Measurements from ENCODE around the gene FRMD8.

The FRMD8 gene

GRCh38 chr11:65425971-65426838 is 39.8 kb downstream of the FRMD8 start:
- no peak for DNase-seq

DNA sequence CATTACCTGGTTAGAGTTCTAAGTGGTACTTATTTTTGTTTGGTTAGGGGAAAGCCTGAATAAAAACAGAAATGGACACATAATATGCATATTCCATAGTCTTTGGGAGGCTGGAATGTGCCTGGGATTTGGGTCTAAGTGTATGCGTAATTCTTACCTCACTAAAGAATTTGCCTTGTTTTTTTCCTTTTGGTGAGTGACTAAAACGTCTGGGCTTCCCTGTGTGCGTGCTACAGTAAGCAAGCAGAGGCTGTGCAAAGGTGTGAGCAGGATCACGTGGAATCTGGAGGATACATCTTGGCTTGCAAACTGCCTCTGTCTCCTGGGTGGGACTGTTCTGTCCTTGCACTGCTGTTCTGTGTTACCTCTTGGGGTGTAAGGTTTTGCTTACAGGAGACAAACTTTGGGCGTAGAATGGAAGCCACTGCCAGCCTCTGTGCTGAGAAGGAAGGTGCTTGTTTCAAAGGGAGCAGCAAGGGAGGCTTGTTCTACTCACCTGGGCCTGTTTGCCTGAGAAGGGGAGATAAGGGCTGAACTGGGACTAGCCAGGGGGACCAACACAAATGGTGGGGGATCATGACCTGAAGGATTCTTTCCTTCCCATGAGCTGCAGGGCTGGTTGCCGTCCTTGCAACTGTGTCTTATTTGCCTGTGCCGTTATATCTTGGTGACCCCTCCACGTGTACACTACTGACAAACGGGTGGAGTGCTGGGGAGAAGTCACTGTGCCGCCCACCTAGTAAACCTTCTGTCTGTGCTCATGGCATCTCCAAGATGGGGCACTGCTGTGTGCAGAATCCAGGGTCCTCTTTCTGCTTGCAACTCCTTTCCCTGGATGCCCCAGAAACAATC is 40.6 kb downstream of the FRMD8 start:
- no peak for DNase-seq

DNA sequence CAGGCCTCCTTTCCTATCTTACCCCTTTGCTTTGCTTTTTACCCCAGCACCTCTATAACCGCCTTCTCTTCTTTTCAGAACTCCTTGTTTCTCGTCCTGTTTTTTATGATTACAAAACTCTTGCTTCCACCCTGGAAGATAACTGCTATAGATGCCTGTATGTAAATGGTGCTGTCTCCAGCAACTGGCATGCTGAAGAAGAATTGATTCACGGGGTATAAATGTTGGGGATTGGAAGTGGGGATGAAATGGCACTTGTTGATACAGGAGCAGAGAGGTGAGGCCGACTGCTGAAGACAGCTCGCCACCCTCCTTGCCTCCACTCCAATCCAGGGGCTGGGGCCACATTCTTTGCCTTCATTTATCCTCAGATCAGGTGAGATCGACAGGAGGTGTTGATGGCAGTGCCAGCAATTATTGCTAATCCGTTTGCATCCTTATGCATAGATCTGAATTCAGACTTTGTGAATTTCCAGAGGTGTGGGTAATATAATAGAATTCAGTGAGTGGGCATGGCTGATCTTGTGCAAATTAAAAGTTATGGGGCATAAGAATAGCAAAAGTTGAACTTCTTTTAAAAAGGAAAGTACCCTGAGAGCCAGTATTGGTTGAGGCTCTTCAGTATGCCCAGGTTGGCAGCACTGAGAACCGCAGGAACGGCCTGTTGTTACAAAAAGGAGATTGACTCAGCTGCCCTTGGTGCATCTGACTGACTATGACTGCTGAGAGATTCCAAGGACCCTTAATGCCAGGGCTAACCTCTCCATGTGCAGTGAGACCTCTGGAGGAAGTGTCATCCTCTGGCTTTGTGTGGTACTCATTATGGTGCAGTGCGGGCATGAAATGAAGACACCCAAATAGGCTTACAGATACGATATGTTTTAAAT is 41.5 kb downstream of the FRMD8 start:
- DNase-seq, result no peak

GRCh38 chr11:65428578-65429067 is 42.2 kb downstream of the FRMD8 start:
- no peak for DNase-seq

DNA sequence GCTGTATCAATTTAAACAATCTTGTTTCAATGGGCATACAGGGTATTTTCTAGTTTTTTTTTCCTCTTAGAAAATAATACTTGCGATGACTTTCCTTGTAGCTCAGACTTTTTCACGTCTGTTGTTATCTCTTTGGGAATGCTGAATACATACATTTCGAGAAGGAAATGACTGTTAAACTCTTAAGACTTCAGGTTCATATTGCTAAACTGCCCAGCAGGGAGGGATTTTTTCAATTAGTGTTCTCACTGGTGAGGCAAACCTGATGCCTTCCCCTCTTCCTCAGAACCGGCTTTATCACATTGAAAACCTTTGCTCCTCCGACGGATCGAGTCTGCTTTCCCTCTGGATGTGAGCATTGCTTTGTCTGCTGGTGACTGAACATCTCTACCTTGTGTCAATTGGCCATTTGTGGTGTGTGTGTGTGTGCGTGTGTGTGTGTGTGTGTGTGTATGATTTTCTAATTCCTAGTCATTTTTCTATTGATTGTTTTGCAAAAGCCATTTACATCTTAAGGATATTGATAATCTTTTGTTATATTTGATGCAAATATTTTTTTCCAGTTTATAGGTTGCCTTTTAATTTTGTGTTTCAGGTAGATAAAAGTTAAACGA is 42.7 kb downstream of the FRMD8 start:
- DNase-seq, result no peak

DNA sequence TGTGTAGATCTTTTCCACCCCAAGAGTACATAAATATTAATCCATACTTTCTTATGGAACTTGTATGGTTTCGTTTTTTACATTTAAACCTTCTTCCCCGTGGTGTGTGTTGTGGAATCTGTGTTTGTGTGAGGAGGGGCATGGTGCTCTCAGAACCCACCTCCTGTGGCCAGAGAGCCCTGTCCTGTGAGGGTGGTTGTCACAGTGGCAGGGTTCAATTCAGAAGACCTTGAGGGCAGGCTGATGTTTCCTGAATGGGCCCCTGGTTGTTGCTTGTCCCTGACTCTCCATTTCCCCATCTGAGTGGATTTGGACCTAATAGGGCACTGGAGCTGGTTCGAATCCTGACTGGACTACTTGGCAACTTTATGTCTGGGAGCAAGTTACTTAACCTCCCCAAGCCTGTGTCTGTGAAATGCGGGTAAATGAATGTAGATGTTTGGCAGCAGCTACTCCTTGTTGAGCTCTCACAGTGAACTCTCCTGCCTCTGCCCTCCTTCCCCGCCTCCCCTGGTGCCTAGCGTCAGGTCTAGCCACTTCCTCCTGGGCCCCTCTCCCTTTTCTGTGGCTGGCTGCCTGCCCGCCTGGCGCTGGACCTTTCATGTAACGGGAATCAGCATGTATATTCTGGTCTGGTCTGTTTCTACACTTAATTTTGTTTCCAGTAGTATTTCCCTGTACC is 43.4 kb downstream of the FRMD8 start:
- DNase-seq, result no peak

DNA sequence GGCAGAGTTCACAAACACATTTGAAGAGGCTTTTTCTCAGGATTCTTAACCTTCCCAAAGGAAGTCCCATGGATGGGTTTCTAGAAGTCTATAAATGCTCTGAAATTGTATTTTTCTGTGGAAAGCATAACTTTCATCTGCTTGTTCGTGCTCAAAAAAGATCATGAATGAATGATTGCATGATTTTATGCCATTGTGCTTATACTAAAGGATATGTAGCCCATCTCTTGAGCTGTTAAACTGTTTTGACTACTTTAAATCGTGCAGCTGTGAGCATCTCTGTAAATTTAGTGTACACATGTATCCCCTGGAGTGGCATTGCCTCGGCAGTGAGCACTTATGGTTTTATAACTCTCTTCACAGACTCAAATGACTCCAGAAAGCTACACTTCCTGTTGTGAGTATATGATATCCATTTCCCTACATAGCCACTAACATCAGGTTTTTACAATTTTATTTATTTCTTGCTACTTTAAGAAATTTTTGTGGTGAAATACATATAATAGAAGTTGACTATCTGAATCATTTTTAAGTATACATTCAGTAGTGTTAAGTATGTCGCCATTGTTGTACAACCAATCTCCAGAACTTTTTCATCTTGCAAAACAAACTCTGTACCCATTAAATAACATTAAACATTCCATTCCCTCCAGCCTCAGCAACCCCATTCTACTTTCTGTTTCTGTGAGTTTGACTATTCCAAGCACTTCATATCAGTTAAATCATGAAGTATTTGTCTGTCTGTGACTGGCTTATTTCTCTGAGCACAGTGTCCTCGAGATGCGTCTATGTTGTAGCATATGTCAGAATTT is 44.2 kb downstream of the FRMD8 start:
- DNase-seq, result no peak

- DNase-seq, result no peak
Measured at GRCh38 chr11:65431451-65432099, 45.1 kb downstream of the FRMD8 start.

GRCh38 chr11:65432100-65432650 is 45.7 kb downstream of the FRMD8 start:
- no peak for DNase-seq

DNA sequence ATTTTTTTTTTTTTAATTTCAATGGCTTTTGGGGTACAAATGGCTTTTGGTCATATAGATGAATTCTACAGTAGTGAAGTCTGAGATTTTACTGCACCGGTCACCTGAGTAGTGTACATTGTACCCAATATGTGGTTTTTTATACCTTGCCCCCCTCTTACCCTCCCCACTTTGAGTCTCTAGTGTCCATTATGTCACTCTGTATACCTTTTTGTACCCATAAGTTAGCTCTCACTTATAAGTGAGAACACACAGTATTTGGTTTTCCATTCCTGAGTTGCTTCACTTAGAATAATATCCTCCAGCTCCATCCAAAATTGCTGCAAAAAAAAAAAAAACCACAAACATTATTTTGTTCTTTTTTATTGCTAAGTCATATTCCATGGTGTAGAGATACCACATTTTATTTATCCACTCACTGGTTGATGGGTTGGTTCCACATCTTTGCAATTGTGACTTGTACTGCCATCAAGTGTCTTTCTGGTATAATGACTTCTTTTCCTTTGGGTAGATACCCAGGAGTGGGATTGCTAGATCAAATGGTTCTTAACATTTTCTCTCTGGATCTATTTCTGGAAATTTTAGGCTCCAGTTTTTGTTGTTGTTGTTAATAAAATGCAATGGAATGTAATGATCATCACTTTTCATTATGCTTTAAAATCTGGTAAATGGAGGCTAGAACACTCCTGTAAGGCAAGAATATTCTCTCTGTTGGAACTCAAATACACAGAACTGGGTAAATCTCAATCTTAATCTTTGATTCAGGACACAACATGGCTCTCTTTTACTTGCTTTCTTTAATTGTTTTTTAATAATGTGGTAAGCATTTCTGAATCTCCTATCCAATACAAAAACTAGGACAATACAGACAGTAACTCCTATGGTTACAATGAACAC is 46.5 kb downstream of the FRMD8 start:
- DNase-seq, result no peak

DNA sequence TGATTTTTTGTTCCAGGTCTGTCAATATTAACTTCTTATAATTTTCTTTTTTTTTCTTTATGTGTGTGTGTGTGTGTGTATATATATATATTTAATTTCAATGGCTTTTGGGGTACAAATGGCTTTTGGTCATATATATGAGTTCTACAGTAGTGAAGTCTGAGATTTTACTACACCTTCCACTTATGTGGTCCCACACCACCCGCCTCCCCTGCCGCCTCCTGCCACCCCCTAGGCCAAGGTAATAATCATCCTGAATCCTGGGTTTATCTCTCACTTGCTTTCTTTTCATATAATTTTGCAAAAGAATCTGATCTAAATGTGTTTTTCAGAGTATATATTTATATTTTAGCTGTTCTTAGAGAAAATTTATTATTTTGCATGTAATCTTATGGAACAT is 47.2 kb downstream of the FRMD8 start:
- DNase-seq, result no peak

DNA sequence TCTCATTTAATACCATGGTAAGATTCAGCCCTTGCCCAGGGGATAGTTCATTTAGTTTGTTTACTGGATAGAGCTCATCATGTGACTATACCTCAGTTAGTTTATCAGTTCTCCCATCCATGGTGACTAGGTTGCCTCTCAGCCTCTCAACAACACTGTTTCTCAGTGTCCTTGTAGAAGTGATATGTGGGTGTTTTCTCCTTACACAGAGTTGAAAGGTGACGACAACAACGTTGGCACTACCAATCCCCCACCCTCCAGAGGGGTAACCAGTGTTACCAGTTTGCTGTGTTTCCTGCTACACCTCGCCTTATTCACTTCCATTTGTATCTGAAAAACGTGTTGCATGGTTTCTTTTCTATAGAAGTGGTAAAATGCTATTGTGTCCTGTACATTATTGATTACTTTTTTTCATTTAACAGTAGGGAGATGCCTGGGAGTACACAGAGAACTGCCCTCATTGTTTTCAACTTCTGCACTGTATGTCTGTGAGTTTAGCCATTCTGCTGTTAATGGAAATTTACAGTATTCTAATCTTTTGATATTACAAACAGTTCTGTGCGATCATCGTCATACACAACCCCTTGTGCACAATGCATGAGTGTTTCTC is 47.7 kb downstream of the FRMD8 start:
- no peak for DNase-seq

DNA sequence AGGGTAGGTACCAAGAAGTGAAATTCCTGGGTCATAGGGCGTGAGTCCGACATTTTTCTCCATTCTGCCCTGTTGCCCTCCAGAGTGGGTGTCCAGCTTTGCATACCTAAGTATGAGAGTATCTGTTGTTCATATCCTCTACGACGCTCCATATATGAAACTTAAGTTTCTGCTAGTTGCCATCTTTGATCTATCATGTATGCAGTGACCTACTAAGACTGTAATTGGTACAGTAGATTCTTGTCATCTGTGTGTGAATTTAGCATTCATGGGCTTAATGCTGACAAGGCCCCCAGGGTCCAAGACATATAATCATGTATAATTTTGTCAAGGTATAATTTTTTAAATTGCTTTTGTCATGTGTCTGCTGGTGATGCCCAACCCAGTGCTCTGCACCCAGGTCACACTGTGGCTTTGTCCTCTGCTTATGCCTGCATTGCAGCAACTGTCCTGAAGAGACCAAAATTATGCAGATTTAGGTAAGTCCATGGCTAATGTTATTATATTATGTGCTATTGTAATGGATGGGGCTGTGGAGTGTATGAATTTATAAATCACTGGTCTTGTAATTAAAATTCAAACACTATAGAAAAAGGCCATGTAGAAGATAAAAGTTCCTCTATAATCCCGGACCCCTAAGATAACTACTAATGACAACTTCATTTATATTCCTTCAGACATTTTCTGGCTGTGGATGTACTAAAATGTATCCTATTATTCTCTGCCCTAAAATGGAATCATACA is 48.4 kb downstream of the FRMD8 start:
- DNase-seq, result no peak

- DNase-seq, result no peak
Measured at GRCh38 chr11:65435411-65435931, 49.0 kb downstream of the FRMD8 start.

DNA sequence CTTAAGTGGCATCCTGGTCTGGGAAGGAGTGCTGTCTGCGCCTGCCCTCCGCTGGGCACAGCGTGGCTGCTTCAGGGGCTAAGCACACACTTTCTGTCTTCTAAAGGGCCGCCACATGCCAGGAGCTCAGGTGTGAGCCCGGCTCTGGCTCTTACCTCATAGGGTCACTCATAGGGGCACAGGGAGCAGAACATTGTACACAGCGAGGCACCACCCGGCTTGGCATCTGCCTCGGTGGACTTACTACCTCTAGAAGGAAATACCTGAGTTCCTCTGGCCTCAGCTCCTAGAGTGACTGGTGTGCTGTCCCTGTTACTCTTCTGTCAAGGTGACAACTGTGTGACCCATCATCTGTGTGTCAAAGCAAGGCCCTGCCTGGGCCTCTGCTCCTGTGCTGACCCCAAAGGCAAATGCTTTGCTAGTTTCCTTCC is 49.6 kb downstream of the FRMD8 start:
- DNase-seq, result no peak

- DNase-seq, result no peak
Measured at GRCh38 chr11:65436412-65437032, 50.1 kb downstream of the FRMD8 start.

All from T-helper 9 cell (primary cell).